Hepatocyte (in vitro differentiated cells): Measurements from ENCODE around the gene CYP20A1. TPM values are rescaled to one million over a fixed set of nuclear protein-coding genes. Genes with fewer than 3 reads are reported as not detected.
A peak's percentile ranks its signal among the peaks of the same experiment; 100 is the strongest.
"Not testable (repeated sequence)": the region's sequence is repeated elsewhere in the genome, so short reads cannot be mapped to it uniquely, and the experiment has no call there.

ENCODE experiments used
- DNase-seq: peaks from one replicate; pipeline ENCODE4 v3.0.0-alpha.2; 2016; ENCODE audit warnings: low spot score
- H2AFZ ChIP-seq: fragments of 200-600 bp; sonication (generic); 2 replicates; pipeline ENCODE4 v1.6.0; 2016; ENCODE audit warnings: antibody characterized with exemption, mild to moderate bottlenecking
- H3K27ac ChIP-seq: fragments of 200-600 bp; sonication (generic); 2 replicates; pipeline ENCODE4 v1.5.1; 2016; ENCODE audit warnings: mild to moderate bottlenecking
- H3K27me3 ChIP-seq: fragments of 200-600 bp; sonication (generic); 2 replicates; pipeline ENCODE4 v1.6.1; 2016
- H3K36me3 ChIP-seq: fragments of 200-600 bp; sonication (generic); replicated peaks from 2 replicates; pipeline ENCODE4 v1.5.1; 2016; ENCODE audit warnings: low read depth; ENCODE audit not compliant: insufficient read depth
- H3K4me1 ChIP-seq: fragments of 200-600 bp; sonication (generic); 2 replicates; pipeline ENCODE4 v1.5.1; 2016; ENCODE audit warnings: mild to moderate bottlenecking, moderate library complexity; ENCODE audit not compliant: insufficient read depth
- H3K4me2 ChIP-seq: fragments of 200-600 bp; sonication (generic); 2 replicates; pipeline ENCODE4 v1.6.0; 2016
- H3K4me3 ChIP-seq: fragments of 200-600 bp; sonication (generic); 2 replicates; pipeline ENCODE4 v1.5.1; 2016; ENCODE audit warnings: mild to moderate bottlenecking
- H3K79me2 ChIP-seq: fragments of 200-600 bp; sonication (generic); 2 replicates; pipeline ENCODE4 v1.6.0; 2017; ENCODE audit warnings: mild to moderate bottlenecking
- H3K9me2 ChIP-seq: fragments of 200-600 bp; sonication (generic); replicated peaks from 2 replicates; pipeline ENCODE4 v1.6.0; 2017; ENCODE audit warnings: mild to moderate bottlenecking; ENCODE audit not compliant: insufficient read depth
- H3K9me3 ChIP-seq: fragments of 200-600 bp; sonication (generic); 2 replicates; pipeline ENCODE4 v1.5.1; 2016; ENCODE audit warnings: low read depth, mild to moderate bottlenecking
- H4K20me1 ChIP-seq: fragments of 200-600 bp; sonication (generic); 2 replicates; pipeline ENCODE4 v1.6.0; 2016; ENCODE audit warnings: mild to moderate bottlenecking; ENCODE audit not compliant: insufficient read depth, poor library complexity, severe bottlenecking
- EZH2 ChIP-seq: fragments of 200-600 bp; sonication (generic); IDR thresholded peaks from 2 replicates; pipeline ENCODE4 v1.6.1; 2016; ENCODE audit warnings: antibody characterized with exemption, mild to moderate bottlenecking, borderline replicate concordance
- EZH2phosphoT487 ChIP-seq: fragments of 200-600 bp; sonication (generic); IDR thresholded peaks from one replicate; pipeline ENCODE4 v1.6.1; 2018; ENCODE audit warnings: antibody characterized with exemption, mild to moderate bottlenecking, low read depth, moderate library complexity; ENCODE audit not compliant: unreplicated experiment, severe bottlenecking
- WGBS: methylation state at CpG from one replicate; pipeline ENCODE4 v1.1.6; 2016; ENCODE audit warnings: low lambda C conversion rate; ENCODE audit errors: missing lambda C conversion rate; 5-methylcytosine and 5-hydroxymethylcytosine counted together
- polyA plus RNA-seq: library from polyadenylated mRNA; unstranded; fragments of >200 nt; fragmentation: Nextera tagmentation; extraction: Ambion mirVana; gene quantifications from 2 replicates; pipeline ENCODE4 v1.2.1, GENCODE V29; 2016
- total RNA-seq: library from RNA; depleted of rRNA; stranded (reverse); fragments of >200 nt; gene quantifications from 2 replicates; pipeline ENCODE4 v1.2.3, GENCODE V29; 2014
- TF ChIP-seq, protein P1 (sequence below): fragments of 200-600 bp; sonication (generic); IDR thresholded peaks from 2 replicates; pipeline ENCODE4 v1.5.1; 2016; ENCODE audit warnings: antibody characterized with exemption, mild to moderate bottlenecking; ENCODE audit not compliant: poor library complexity

The CYP20A1 gene
- total and polyA plus RNA-seq, 2 experiments from 2014 or later, result 18.3 to 26.5 TPM

DNA sequence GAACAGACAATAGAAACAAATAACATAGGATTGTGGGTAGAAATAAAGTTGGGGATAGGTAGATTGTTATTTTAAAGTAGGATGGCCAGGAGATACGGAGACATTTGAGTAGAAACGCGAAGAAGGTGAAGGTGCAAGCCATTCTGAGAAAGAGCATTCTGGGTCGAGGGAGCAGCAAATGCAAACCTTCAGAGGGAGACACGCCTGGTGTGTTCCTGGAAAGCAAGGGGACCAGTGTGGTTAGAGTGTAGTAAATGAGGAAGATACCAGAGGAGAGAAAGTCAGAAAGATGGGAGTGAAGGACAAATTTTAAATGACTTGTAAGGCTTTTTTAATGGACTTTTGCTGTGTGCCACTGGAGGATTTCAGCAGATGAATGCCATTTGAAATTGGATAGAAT lies 1.7 kb downstream of the CYP20A1 start:
- H3K9me2 ChIP-seq, result no peaks in the 10 kb centered on the region
- peaks cover 12% of the 10 kb centered on the region for H3K4me1 ChIP-seq
- H3K9me3 ChIP-seq, result peaks cover 3% of the 10 kb centered on the region
- WGBS, result 93% methylated on average over 5 of the region's 5 CpGs
- peaks cover 50% of the 10 kb centered on the region for H3K79me2 ChIP-seq
- peak overlapping the region; percentile 95 for H3K4me3 ChIP-seq
- H2AFZ ChIP-seq, result no peak overlapping the region
- no peaks in the 10 kb centered on the region for H3K27me3 ChIP-seq
- TF ChIP-seq, protein P1, sequence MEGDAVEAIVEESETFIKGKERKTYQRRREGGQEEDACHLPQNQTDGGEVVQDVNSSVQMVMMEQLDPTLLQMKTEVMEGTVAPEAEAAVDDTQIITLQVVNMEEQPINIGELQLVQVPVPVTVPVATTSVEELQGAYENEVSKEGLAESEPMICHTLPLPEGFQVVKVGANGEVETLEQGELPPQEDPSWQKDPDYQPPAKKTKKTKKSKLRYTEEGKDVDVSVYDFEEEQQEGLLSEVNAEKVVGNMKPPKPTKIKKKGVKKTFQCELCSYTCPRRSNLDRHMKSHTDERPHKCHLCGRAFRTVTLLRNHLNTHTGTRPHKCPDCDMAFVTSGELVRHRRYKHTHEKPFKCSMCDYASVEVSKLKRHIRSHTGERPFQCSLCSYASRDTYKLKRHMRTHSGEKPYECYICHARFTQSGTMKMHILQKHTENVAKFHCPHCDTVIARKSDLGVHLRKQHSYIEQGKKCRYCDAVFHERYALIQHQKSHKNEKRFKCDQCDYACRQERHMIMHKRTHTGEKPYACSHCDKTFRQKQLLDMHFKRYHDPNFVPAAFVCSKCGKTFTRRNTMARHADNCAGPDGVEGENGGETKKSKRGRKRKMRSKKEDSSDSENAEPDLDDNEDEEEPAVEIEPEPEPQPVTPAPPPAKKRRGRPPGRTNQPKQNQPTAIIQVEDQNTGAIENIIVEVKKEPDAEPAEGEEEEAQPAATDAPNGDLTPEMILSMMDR, result no peak
- TF ChIP-seq EZH2, result no peak
- TF ChIP-seq EZH2phosphoT487, result no peak
- peak overlapping the region; percentile 96 for H3K27ac ChIP-seq
- no peaks in the 10 kb centered on the region for H4K20me1 ChIP-seq
- DNase-seq, result no peak
- H3K36me3 ChIP-seq, result no peaks in the 10 kb centered on the region
- H3K4me2 ChIP-seq, result peak overlapping the region; percentile 87

DNA sequence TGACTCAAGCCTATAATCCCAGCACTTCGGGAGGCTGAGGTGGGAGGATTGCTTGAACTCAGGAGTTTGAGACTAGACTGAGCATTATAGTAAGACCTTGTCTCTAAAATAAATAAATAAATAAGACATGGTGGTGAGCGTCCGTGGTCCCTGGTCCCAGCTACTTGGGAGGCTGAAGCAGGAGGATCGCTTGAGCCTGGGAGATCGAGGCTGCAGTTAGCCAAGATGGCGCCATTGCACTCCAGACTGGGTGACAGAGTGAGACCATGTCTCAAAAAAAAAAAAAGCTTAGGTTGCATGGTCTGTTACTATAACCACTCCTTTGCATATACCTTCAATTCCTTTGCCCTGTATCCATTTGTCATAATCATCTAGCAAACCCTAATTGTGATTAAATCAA lies 3.7 kb downstream of the CYP20A1 start:
- H3K27ac ChIP-seq, result no peak overlapping the region
- no peaks in the 10 kb centered on the region for H3K27me3 ChIP-seq
- no peaks in the 10 kb centered on the region for H4K20me1 ChIP-seq
- H3K79me2 ChIP-seq, result peaks cover 69% of the 10 kb centered on the region
- no peaks in the 10 kb centered on the region for H3K36me3 ChIP-seq
- peaks cover 3% of the 10 kb centered on the region for H3K9me3 ChIP-seq
- H3K4me2 ChIP-seq, result no peak overlapping the region
- 97% methylated on average over 6 of the region's 6 CpGs for WGBS
- no peak overlapping the region for H3K4me3 ChIP-seq
- DNase-seq, result no peak
- no peak overlapping the region for H2AFZ ChIP-seq
- peaks cover 12% of the 10 kb centered on the region for H3K4me1 ChIP-seq
- TF ChIP-seq EZH2, result no peak
- TF ChIP-seq, protein P1, result no peak
- TF ChIP-seq EZH2phosphoT487, result no peak
- no peaks in the 10 kb centered on the region for H3K9me2 ChIP-seq

DNA sequence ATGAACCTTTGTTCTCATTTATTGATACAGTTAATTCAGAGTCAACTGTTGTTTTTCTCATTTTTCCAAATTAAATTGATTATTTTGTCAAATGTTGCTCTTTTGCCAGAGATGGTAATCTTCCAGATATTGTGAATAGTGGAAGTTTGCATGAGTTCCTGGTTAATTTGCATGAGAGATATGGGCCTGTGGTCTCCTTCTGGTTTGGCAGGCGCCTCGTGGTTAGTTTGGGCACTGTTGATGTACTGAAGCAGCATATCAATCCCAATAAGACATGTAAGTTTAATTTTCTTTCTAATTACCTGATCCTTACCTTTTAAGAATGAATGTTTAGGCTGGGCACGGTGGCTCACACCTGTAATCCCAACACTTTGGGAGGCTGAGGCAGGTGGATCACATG lies 7.8 kb downstream of the CYP20A1 start:
- H3K4me1 ChIP-seq, result no peaks in the 10 kb centered on the region
- no peak overlapping the region for H3K27ac ChIP-seq
- no peaks in the 10 kb centered on the region for H3K9me2 ChIP-seq
- H3K4me2 ChIP-seq, result no peak overlapping the region
- no peaks in the 10 kb centered on the region for H4K20me1 ChIP-seq
- TF ChIP-seq, protein P1, result no peak
- TF ChIP-seq EZH2phosphoT487 (no peak), EZH2 (no peak)
- no peaks in the 10 kb centered on the region for H3K36me3 ChIP-seq
- H3K27me3 ChIP-seq, result no peaks in the 10 kb centered on the region
- WGBS, result 98% methylated on average over 3 of the region's 3 CpGs
- DNase-seq, result no peak
- peaks cover 51% of the 10 kb centered on the region for H3K79me2 ChIP-seq
- H2AFZ ChIP-seq, result no peak overlapping the region
- H3K4me3 ChIP-seq, result no peak overlapping the region
- no peaks in the 10 kb centered on the region for H3K9me3 ChIP-seq

DNA sequence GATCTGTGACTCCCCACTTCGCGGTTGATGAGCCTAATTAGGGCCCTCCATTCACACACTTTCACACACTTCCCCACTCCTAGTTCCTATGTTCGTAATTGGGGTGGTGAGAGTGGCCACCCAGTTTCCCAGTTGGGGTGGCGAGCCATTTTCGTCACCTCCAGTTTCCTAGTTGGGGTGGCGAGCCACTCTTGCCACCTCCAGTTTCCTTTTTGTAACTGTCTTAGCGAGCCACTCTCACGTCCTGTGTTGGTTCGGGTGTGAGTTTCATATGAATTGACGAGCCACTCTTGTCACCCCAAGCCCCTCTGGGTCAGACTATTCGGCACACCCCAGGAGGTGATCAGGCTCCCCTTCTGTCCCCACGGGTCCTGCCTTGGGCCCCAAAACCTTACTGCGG lies 14.0 kb downstream of the CYP20A1 start:
- H3K27me3 ChIP-seq, result no peaks in the 10 kb centered on the region
- H3K9me2 ChIP-seq, result no peaks in the 10 kb centered on the region
- H3K9me3 ChIP-seq, result no peaks in the 10 kb centered on the region
- no peak overlapping the region for H3K4me2 ChIP-seq
- H3K36me3 ChIP-seq, result no peaks in the 10 kb centered on the region
- no peaks in the 10 kb centered on the region for H3K4me1 ChIP-seq
- peaks cover 3% of the 10 kb centered on the region for H3K79me2 ChIP-seq
- no peak for DNase-seq
- TF ChIP-seq, protein P1, result no peak
- no peak for TF ChIP-seq EZH2
- TF ChIP-seq EZH2phosphoT487, result no peak
- WGBS, result 99% methylated on average over 13 of the region's 13 CpGs
- no peak overlapping the region for H3K4me3 ChIP-seq
- H2AFZ ChIP-seq, result no peak overlapping the region
- H3K27ac ChIP-seq, result no peak overlapping the region
- no peaks in the 10 kb centered on the region for H4K20me1 ChIP-seq

DNA sequence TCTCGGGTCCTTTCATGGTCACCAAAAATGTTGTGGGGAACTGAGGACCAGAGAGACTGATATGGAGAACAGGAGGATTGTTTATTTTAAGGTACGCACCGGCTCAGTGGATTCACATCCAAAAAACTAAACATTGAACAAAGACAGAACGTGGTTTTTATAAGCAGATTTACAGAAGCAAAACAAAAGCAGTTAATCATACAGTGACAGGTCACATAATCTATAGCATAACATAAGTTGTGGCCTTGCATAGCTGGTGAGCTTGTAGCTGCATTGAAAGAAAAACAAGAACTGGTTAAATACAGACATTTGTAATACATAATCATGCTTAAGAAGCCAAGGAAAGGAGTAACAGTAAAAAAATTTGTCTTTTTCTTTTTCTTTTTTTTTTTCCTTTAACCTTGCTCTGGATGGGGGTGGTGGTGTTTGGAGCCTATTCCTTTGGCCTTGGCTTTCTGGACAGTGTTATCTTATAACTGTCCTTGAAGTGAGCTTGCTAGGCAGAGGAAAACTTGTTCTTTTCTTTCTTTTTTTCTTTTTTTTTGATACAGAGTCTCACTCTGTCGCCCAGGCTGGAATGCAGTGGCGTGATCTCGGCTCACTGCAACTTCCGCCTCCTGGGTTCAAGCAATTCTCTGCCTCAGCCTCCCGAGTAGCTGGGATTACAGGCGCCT lies 14.7 kb downstream of the CYP20A1 start:
- H3K36me3 ChIP-seq, result not testable (repeated sequence)
- WGBS, result 89% methylated on average over 9 of the region's 10 CpGs

More for the DNA sequence above, 14.7 kb downstream of the CYP20A1 start:
- H2AFZ ChIP-seq, H3K9me2 ChIP-seq, H3K9me3 ChIP-seq, H3K79me2 ChIP-seq, H3K4me2 ChIP-seq, H3K4me3 ChIP-seq, H3K4me1 ChIP-seq, H3K27me3 ChIP-seq, DNase-seq, H4K20me1 ChIP-seq, H3K27ac ChIP-seq: not testable (repeated sequence)
